Measurements from ENCODE around the gene COL8A2.

- no peak for TF ChIP-seq CTCF (conservative IDR thresholded peaks at IDR 0.05; ENCODE audit: low read depth, low read length)
- no peak for TF ChIP-seq EZH2 (IDR thresholded peaks at IDR 0.05; ENCODE audit: borderline replicate concordance, low read depth, low read length, poor library complexity, severe bottlenecking)
Observed at GRCh38 chr1:36125129-36125991, at the start of gene COL8A2.

All from A673 (cell line).